ENCODE results near the gene IGLL5.
"Not testable (repeated sequence)": the region's sequence is repeated elsewhere in the genome, so short reads cannot be mapped to it uniquely, and the experiment has no call there.

IGLL5 gene

DNA sequence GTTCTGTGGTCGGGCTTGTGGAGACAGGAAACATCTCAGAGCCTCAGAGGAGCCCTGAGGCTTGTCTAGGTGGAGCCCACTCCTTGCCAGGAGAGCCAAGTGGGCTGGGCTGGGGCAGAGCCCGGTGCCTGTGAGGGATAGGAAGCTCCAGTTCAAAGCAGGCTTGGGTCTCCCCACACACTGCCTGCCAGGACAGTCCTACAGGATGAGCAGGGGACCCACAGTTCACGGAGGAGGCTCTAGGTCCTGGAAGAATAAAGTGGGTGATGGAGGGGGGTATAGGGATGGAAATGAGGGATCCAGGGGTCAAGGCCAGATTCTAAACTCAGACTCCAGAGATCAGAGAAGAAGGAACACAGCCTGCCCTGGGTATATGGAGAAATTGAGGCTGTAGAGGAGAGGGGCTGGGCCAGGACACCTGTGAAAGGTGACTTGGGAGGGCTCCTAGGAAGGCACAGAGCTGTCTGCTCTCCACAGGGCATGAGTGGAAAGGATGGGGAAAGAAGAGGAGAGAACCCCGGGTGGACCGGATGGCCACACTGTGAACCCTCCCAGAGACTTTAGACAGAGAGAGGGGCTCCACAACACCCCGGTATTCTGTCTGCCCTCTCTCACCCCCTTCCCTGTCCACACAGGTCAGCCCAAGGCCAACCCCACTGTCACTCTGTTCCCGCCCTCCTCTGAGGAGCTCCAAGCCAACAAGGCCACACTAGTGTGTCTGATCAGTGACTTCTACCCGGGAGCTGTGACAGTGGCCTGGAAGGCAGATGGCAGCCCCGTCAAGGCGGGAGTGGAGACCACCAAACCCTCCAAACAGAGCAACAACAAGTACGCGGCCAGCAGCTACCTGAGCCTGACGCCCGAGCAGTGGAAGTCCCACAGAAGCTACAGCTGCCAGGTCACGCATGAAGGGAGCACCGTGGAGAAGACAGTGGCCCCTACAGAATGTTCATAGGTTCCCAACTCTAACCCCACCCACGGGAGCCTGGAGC lies 7.4 kb downstream of the IGLL5 start:
- TF ChIP-seq, protein P1, sequence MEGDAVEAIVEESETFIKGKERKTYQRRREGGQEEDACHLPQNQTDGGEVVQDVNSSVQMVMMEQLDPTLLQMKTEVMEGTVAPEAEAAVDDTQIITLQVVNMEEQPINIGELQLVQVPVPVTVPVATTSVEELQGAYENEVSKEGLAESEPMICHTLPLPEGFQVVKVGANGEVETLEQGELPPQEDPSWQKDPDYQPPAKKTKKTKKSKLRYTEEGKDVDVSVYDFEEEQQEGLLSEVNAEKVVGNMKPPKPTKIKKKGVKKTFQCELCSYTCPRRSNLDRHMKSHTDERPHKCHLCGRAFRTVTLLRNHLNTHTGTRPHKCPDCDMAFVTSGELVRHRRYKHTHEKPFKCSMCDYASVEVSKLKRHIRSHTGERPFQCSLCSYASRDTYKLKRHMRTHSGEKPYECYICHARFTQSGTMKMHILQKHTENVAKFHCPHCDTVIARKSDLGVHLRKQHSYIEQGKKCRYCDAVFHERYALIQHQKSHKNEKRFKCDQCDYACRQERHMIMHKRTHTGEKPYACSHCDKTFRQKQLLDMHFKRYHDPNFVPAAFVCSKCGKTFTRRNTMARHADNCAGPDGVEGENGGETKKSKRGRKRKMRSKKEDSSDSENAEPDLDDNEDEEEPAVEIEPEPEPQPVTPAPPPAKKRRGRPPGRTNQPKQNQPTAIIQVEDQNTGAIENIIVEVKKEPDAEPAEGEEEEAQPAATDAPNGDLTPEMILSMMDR (conservative IDR thresholded peaks at IDR 0.05), result no peak

GRCh38 chr22:22895776-22896445 lies 8.3 kb downstream of the IGLL5 start:
- H3K27ac ChIP-seq, result no peak overlapping the region
- TF ChIP-seq, protein P1 (conservative IDR thresholded peaks at IDR 0.05), result no peak

More for the DNA sequence above, 7.4 kb downstream of the IGLL5 start:
- H3K27ac ChIP-seq, result no peak overlapping the region

DNA sequence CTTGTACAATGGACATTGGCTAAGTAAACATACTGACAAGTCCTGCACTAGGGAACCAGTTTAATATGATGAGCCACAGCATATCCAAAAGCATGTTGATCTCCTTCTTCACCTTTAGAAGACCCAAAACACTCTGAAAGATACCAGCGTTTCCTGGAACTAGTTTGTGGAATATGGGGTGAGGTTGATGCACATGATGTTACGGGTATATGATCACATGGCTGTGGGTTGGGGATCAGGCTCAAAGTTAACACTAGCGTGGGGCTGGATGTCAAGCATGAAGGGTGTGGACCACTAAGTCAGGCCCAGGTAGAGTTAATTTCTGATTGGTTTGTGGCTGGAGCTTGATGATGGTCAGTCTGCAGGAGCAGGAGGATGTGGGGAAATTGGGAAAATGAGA lies 9.0 kb downstream of the IGLL5 start:
- TF ChIP-seq, protein P1 (conservative IDR thresholded peaks at IDR 0.05), result no peak
- no peak overlapping the region for H3K27ac ChIP-seq

DNA sequence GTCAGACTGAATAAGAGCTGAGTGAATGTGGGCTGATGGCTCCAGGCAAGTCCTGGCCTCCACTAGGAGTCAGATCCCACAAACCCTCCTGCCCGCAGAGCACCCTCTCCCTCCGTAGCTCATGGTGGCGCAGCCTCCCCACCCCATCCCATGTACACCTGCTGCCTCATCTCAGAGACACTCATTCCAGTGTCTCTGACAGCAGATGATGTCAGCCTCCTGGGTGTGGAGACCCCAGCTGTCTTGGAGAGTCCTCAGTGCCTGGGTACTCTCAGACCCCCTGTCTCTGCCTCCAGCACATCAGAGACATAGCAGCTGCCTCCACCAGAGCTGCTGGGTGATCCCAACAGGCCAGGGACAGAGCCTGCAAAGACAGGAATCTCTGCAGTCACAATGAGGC lies 9.5 kb downstream of the IGLL5 start:
- H3K27ac ChIP-seq, result no peak overlapping the region
- TF ChIP-seq, protein P1 (conservative IDR thresholded peaks at IDR 0.05), result no peak

DNA sequence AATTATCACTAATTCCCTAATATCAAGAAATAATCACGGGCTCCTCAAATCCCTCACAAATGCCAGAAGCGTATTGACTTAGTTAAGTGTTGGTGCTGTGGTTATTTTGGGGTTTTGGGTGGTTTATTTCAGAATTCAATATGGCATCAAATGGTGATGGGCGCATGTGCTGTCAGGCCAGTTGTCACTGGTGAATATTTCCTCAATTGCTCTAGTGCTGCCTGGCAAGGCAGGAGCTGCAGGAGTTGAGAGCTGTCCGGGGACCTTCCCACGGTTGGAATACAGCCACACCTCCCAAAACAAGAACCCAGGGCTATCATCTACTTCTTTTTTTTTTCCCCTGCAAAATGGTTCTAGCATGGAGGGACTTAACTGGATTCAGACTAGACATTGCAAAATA lies 10.3 kb downstream of the IGLL5 start:
- TF ChIP-seq, protein P1 (conservative IDR thresholded peaks at IDR 0.05), result no peak
- H3K27ac ChIP-seq, result no peak overlapping the region

GRCh38 chr22:22898411-22898950 lies 10.9 kb downstream of the IGLL5 start:
- H3K27ac ChIP-seq, result not testable (repeated sequence)

DNA sequence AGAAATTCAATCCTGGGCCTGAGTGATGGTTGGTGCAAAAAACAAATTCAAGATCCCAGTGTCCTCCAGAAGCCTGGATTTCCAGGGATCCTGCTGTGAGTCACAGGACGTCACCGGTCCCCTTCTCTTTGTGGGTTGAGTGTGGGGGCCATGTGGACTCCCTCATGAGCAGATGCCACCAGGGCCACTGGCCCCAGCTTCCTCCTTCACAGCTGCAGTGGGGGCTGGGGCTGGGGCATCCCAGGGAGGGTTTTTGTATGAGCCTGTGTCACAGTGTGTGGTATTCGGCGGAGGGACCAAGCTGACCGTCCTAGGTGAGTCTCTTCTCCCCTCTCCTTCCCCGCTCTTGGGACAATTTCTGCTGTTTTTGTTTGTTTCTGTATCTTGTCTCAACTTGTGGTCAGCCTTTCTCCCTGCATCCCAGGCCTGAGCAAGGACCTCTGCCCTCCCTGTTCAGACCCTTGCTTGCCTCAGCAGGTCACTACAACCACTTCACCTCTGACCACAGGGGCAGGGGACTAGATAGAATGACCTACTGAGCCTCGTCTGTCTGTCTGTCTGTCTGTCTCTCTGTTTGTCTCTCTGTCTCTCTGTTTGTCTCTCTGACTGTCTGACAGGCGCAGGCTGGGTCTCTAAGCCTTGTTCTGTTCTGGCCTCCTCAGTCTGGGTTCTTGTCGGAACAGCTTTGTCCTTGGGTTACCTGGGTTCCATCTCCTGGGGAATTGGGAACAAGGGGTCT lies 11.9 kb downstream of the IGLL5 start:
- not testable (repeated sequence) for H3K27ac ChIP-seq

- not testable (repeated sequence) for H3K27ac ChIP-seq
Observed at GRCh38 chr22:22900527-22901205, 13.1 kb downstream of the IGLL5 start.
